Medulla oblongata (tissue), 1 donor: Measurements from ENCODE around the gene ADGRG6.
"Not testable (repeated sequence)": the region's sequence is repeated elsewhere in the genome, so short reads cannot be mapped to it uniquely, and the experiment has no call there.

Source experiments
- DNase-seq: peaks from one replicate; pipeline ENCODE4 v3.0.0-alpha.2; 2015; ENCODE audit errors: extremely low spot score

ADGRG6 gene

GRCh38 chr6:142301651-142302391 lies at the start of gene ADGRG6:
ADGRG6 (plus strand) TSS chr6:142302007; CDS start chr6:142302330, 323 bp downstream.
- DNase-seq = no peak

- DNase-seq = no peak
Measured at GRCh38 chr6:142254513-142254912, 47.3 kb upstream of the ADGRG6 start.

GRCh38 chr6:142255785-142256184 lies 46.0 kb upstream of the ADGRG6 start:
- DNase-seq = no peak

- no peak for DNase-seq
Measured at GRCh38 chr6:142258305-142258704, 43.5 kb upstream of the ADGRG6 start.

- no peak for DNase-seq
Measured at GRCh38 chr6:142258757-142259156, 43.0 kb upstream of the ADGRG6 start.

GRCh38 chr6:142260748-142261147 lies 41.1 kb upstream of the ADGRG6 start:
- no peak for DNase-seq

GRCh38 chr6:142262231-142262630 lies 39.6 kb upstream of the ADGRG6 start:
- no peak for DNase-seq

GRCh38 chr6:142265476-142265875 lies 36.3 kb upstream of the ADGRG6 start:
- DNase-seq = no peak

GRCh38 chr6:142266060-142266459 lies 35.7 kb upstream of the ADGRG6 start:
- no peak for DNase-seq

GRCh38 chr6:142271476-142271875 lies 30.3 kb upstream of the ADGRG6 start:
- DNase-seq = no peak

GRCh38 chr6:142274656-142275055 lies 27.2 kb upstream of the ADGRG6 start:
- DNase-seq = no peak

GRCh38 chr6:142275236-142276006 lies 26.4 kb upstream of the ADGRG6 start:
- DNase-seq = no peak

GRCh38 chr6:142276256-142276655 lies 25.6 kb upstream of the ADGRG6 start:
- DNase-seq = no peak

GRCh38 chr6:142279350-142280180 lies 22.2 kb upstream of the ADGRG6 start:
- DNase-seq = no peak

GRCh38 chr6:142280265-142280664 lies 21.5 kb upstream of the ADGRG6 start:
- no peak for DNase-seq

GRCh38 chr6:142280927-142281326 lies 20.9 kb upstream of the ADGRG6 start:
- DNase-seq = no peak

- DNase-seq = not testable (repeated sequence)
Measured at GRCh38 chr6:142283138-142283537, 18.7 kb upstream of the ADGRG6 start.

- DNase-seq = no peak
Measured at GRCh38 chr6:142284419-142284818, 17.4 kb upstream of the ADGRG6 start.

- DNase-seq = no peak
Measured at GRCh38 chr6:142285235-142286087, 16.3 kb upstream of the ADGRG6 start.

GRCh38 chr6:142286088-142286409 lies 15.8 kb upstream of the ADGRG6 start:
- DNase-seq = no peak

GRCh38 chr6:142289687-142290086 lies 12.1 kb upstream of the ADGRG6 start:
- no peak for DNase-seq
